GM21390 (cell line): ENCODE results near the gene RRP15.
"Not testable (repeated sequence)": the region's sequence is repeated elsewhere in the genome, so short reads cannot be mapped to it uniquely, and the experiment has no call there.

Experiments
- ATAC-seq: cut with Tn5 transposase; IDR thresholded peaks from one replicate; pipeline ENCODE4 v1.9.1; 2021; ENCODE audit not compliant: unreplicated experiment

RRP15 gene

DNA sequence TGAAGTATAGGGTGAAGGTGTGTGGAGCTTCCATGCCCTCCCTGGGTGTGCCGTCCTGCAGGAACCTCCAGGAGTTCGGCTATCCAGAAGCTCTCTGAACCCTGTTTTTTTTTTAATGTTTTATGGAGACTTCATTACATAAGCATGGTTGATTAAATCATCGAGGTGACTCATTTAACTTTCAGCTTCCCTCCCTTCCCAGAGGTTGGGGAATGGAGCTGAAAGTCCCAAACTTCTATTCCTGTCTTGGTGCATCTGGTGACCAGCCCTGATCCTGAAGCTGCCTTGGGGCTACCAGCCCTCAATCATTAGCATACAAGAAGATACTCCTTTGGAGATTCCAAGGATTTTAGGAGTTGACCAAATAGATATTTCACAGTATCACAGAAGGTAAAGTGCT is 9.5 kb downstream of the RRP15 start:
- ATAC-seq = no peak

DNA sequence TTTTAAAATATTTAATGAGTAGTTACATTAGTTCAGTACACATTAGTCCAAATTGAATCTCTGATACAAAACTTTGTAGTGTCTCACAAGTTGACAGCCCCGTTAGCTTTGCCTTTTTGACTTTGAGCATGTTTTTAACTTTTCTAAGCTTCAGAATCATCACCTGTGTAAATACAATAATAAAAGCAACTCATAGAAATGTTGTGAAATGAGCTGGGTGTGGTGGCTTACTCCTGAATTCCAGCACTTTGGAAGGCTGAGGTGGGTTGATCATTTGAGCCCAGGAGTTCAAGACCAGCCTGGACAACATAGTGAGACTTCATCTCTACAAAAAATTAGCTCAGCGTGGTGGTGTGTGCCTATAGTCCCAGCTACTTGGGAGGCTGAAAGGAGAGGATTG is 11.1 kb downstream of the RRP15 start:
- ATAC-seq = no peak

DNA sequence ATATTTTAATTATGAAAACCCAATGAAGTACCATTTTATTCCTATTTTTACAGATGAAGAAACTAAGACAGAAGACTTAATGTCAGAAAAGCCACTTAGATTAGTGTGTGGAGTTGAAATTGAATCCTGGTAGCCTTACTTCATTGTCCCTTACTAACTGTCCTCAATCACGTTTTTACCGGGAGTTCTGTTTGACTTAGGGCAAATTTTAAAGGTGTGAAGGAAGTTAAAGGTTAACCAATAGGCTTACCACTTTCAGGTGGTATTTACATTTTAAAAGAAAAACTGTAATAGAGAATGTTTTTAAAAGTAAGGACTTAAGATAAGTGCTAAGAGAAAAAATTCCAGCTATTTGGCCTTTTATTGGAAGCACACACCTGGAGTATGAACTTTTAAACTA is 12.4 kb downstream of the RRP15 start:
- ATAC-seq = no peak

DNA sequence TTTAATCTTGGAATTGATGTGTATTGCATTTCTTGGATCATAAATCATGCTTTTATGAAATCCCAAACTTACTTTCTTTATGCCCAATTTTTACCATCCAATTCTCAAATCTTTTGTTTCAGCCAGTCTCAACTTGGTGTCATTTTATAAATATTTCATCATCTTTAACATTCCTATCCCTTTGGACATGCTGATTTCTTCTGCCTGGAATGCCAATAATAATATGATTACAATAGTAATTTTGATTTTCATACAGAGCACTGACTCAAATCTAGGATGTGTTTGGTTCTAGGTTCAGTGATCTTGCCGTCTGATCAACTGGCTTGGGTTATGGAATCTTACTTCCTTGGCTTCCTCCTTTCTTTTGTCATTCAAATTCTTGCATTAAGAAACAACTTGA is 12.8 kb downstream of the RRP15 start:
- no peak for ATAC-seq

DNA sequence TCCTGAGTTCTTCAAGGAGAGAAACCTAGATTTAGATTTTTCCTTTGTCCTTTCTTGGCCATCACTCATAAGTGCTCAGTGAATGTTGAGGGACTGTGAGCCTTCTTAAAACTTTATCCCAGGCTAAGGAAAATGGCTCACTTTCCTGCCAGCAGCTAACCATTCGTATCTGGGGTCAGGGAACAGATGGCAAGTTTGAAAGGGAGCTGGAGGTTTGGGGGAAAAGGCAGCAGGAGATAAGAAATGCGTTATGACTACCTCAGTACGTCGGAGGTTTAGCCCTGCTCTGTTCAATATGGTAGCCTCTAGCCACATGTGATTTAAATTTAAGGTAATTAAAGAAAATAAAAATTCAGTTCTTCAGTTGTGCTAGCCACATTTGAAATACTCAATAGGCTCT is 13.3 kb downstream of the RRP15 start:
- no peak for ATAC-seq

DNA sequence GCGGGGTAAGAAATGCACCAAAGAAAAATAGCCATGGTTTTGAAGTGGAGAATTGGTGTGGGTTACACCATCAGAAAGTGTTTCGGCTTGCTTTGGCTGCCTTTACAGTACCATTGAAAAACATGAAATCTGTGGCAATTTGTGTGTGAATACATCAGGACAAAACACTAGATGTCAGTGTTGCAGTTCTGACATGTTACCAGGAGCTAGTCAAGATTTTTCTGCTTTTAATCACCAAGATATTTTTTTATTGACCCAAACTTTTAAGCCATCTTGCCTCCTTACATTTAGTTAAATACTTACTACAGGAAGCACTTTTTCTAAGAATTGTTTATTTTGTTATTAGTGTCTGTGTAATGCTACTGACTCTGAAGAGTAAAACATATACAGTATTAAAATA is 14.3 kb downstream of the RRP15 start:
- no peak for ATAC-seq

DNA sequence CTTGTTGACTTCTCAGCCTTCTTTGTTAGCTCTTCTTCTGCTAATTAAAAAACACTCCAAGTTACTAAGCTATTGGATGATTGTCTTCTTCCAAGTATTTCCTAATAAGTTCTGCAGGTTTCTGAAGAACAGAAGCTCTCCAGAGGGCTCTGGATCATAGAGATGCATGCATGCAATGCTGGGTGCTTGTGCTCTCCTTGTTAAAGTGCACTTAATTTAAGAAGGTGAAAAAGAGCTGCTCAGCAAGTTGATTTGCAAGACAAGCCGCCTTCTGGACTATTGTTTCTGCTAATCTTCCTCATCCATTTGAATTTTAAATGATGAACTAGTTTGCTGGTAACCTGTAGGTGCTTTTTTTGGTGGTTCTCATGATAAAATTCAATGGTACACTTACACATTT is 16.1 kb downstream of the RRP15 start:
- ATAC-seq = no peak

DNA sequence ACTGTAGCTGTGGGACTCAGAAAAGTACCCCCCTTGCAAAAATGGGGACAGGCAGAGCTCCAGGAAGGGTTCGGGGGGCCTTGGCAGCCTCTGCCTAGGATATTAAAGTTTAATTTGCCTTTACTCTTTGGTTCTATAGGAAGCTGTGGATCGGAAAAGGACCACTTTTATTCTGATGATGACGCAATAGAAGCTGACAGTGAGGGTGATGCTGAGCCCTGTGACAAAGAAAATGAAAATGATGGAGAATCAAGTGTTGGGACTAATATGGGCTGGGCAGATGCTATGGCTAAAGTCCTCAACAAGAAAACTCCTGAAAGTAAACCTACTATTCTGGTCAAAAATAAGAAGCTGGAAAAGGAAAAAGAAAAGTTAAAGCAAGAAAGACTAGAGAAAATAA is 17.1 kb downstream of the RRP15 start:
- no peak for ATAC-seq

DNA sequence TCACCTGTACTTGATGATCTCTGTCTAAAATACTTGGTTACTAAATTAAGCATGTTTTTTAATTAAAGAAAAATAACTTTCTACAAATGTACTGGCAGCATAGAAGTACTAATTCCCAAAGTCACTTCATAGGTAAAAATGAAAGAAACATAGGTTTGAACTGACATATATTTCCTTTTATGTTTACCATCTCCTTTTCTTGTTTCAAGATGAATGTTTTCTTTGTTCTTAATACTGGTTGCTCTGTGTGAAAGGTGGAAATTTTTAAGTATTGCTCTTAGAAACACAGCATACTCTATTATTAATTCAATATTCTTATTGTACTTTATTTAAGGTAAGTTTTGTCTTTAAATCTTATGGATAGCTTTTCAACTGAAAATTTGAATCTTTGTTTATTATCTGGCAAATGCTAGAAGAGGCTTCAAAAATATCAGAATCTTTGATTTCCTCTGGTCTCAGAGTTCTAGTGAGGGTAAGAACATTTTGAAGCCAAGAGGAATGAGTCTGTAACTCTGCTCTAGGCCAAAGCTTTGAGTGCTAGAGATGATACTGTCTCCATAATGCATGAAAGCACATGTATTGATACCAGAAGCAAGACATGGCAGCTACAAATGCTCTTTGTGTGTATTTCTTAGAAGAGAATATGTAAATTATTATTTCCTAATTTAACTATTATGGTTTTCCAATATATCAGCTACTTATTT is 18.2 kb downstream of the RRP15 start:
- no peak for ATAC-seq

DNA sequence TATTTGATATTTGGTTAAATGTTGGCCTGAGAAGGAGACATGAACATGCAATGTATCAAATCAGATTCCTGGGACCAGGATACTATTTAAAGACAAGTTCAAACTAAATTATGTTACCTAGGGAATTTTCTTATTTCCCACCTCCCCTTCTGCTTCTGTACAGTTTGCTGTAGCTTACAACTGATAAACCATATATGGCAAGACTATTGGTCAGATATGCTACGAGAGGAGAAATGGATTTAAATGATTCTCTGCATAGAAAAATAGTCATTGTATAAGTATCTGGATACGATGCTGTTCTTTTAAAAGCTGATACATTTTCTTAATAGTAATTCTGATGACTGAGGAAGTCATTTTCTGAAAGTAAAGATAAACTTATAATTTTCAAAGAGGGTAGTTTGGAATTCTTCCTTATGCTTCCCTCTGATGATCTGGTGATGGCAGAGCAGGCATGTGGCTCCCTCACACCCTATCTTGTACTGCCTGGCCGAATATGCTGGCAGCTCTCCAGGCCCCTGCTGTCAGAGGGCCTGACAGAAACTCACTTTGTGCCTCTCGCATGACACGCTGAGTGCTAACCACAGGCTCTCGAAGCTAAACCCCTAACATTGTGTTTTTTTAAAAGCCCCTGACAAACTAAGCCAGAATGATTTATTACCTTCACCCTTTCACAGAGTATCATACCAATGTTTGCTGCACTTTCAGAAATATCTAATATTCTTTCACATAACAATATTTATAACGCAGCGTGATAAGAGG is 19.4 kb downstream of the RRP15 start:
- peak; percentile 80 for ATAC-seq

DNA sequence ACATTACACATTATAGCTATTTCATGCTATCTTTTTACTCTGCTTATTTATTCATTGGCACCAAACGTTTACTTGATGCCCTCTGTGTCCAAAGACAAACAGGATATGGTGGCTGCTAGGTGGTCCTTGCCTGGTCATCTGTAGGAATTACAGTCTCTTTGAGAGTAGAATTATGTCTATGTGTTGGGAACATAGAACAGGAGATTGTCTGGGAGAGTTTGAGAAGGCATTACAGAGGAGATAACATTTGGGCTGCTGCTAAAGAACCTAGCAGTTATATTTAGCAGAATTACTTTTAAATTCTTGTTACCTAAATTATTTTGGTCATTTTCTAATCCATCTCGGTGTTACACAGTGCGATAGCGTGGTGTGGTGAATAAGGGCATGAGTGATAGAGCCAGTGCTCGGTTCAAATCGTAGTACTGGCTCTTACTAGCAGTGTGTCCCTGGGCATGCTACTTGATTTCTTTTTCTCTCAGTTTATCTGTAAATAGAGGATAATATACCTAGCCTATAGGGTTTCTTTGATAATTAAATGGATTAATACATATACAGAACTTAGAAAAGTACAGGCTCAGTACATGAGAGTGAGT is 20.5 kb downstream of the RRP15 start:
- ATAC-seq = no peak

DNA sequence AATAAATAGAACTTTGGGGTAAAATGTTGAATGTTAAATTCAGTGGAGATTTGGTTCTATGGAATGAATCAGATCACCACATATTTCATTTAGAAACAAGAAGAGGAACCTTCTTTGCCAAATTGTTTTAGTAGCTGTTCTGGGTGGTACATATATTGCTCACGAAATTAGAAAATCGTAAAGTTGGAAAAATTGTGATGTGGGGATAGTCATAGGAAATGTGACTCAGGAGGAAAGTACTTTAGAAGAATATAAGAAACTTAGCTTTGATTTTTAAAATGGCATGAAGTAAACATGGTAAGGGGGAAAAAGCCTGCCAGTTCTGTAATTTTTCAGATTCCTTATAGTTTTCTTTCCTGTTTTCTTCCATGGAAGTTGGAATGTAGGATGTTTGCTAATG is 27.4 kb downstream of the RRP15 start:
- no peak for ATAC-seq

DNA sequence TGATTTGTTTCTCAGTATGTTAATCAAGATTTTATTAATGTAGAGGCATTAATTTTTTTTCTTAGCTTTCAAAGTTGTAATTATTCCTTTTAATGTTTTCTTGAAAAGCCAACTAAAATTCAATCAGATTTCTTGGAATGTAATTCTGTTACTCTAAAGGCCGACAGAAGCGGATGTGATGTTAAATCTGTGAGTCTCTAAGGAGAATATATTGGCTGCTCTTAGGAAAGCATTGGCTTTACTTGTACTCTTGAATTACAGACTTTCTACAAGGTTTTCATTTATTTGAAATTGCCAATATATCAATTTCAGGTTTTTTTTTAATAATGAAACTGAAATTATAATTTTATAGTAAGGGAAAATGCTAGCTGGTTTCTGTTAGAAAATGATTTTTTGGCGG is 29.2 kb downstream of the RRP15 start:
- ATAC-seq = no peak

DNA sequence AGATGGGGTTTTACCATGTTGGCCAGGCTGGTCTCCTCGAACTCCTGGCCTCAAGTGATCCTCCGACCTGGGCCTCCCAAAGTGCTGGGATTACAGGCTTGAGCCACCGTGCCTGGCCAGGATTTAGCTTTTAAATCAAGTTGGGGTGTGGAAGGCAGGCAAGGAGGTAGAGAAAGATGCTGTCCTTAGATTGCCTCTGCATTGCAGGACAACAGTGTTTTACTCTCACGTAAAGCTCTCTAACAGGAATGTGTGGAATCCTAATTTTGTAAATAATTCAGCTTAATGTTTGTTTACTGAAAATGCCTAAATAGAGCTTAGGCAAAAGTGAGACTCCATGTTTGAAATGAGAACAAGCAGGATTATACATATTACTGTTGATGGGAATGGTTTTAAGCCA is 30.5 kb downstream of the RRP15 start:
- ATAC-seq = no peak

DNA sequence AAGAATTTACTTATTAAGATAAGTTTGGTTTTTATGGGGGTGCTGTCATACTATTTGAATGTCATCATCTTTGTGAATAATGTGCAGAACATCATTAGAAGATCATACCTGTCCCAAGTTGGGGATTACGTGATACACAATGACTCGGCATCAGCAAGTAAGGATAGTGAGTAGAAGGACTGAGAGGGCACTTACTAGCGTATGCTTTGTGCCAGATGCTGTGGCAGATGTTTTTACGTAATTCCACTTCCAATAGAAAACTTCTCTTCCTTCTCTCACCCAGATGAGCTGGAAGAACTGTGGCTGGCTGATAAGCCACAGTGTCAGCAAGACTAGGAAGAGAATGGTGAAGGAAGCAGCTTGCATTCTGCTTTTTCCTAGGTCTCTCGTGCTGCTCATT is 32.0 kb downstream of the RRP15 start:
- ATAC-seq = no peak

DNA sequence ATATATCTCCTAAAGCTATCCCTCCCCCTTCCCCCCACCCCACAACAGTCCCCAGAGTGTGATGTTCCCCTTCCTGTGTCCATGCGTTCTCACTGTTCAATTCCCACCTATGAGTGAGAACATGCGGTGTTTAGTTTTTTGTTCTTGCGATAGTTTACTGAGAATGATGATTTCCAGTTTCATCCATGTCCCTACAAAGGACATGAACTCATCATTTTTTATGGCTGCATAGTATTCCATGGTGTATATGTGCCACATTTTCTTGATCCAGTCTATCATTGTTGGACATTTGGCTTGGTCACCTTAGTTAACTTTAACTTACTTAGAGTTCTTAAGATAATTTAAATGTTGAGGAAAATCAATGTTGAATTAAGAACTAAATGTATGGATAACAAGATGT is 35.1 kb downstream of the RRP15 start:
- not testable (repeated sequence) for ATAC-seq

DNA sequence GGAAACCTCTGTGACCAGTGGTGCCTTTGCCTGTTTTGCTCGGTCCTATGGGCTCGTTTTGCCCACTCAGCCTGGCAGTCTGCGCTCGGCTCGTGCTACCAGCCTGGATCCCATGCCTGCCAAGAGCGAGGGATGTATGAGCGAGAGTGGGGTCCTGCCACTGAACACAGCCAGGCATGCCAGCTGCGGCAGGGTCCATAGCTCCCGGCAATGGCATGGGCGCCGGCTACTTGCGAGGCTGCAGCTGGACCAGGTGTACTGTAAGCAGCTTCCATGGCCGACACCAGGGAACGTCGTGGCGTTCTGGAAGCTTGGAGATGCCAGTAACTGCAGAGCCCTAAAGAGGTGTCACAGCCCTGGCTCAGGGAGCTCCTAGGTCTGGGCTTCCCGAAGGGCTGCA is 37.7 kb downstream of the RRP15 start:
- ATAC-seq = no peak

DNA sequence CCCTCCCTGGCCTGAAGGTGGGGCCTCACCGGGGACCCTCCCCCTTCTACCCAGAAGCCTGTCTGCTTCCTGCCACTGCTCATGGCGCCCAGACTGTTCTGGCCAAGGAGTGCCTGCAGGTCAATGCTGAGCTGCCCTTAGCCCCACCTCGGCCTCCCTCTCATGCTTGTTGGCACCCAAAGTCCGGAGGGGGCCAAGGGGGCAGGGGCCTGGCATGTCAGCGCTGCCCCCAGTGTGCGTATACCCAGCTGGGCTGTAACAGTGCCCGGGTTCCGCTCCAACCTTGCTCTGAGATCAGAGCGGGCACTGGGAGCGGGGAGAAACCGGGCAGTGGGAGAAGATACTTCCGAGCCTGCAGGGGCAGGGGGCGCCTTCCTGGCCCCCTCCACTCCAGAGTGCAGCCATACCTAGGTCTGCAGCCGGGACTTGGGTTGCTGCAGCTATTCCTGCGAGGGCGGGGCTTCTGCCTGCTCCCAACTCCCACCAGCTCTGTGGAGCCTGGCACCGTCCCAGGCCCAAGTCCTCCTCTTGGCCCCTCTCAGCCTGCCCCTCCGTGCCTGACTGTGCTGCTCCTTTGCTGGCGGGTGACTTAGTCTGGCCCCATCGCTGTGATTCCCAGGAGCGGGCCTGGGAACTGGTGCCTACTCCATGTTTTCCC is 38.6 kb downstream of the RRP15 start:
- ATAC-seq = no peak

DNA sequence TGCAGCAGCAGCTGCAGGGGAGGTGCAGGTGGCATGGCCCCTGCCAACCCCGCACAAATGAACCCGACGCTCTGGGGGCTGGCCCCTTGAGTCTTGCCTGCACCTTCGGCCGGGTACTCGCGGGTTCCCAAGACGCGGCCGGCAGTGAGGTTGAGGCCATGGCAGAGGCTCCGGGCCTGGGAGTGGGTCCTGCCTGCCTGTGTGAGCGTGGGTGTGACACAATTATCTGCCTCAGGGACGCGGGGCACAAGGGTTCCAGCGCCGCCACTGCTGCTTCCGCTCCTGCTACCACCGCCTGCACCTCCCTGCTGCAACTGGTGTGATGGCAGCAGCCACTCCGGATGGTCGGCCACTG is 39.1 kb downstream of the RRP15 start:
- no peak for ATAC-seq

DNA sequence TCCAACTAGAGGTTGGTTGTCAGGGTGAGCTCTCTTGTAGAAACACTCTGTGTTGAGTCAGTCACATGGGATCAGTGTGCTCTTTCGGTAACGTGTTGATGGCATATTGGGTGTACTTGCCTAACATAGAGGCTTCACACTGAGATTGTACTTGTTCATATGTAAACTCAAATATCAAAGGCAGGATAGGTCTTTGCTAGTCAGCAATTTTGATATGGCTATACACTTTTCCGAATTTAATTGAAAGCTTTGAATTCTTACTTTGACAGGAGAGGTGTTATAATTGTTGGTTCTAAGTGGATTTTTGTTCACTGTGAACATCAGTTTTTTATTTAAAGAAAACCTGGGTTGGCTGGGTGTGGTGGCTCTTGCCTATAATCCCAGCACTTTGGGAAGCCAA is 43.7 kb downstream of the RRP15 start:
- ATAC-seq = no peak

DNA sequence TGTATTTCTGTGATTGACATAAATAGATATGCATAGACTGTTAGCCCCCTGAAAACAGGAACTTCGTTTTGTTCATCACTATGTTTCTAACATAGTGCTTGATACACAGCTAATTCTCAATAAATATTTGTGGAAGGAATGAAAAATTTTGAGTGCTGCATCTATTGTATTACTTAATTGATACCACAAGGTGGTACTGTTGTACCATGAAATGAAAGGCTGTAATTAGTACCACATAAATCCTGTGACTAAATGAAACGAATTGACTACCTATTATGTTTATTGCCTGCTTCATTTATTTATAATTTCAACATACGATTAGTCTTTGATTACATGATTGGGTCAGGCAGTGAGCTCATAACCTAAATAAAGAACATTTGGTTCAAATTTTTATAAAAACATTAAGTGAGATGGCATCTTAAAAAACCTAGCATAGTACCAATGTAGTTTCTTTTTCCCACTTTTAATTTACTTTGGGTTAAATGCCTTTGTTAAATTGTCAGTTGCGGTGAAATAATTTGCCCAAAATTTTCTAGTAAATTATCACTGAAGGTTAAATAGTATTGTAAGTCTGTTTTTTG is 45.0 kb downstream of the RRP15 start:
- peak; percentile 65 for ATAC-seq

DNA sequence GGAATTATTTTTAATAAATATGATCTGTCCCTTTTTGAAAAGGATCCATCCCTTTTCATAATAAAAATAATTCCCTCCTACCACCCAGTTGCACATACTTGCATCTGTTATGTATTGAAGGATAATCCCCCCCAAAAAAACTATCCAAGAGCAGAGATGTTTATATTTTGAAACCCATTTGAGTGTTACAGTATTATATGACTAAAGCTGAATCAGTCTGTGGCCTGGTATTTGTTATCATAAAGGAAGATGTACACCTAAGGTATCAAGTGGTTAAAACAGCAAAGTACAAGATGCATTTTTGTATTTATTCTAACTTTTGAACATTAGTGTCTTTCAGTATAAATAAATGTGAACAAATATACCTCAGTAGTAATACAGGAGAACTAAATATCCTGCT is 47.3 kb downstream of the RRP15 start:
- no peak for ATAC-seq
